Natural killer cell (primary cell): Measurements from ENCODE around the gene DOCK1. TPM values are rescaled to one million over a fixed set of nuclear protein-coding genes. Genes with fewer than 3 reads are reported as not detected.

Source experiments
- ATAC-seq, 3 donors: fragments of 150-1000 bp in 2 of 3; fragments of 200-7000 bp in 1 of 3; cut with Tn5 transposase; 1 replicate in 1 of 3; 2 replicates in 2 of 3; pipeline ENCODE4 v1.10.0; 2021; ENCODE audit warnings: mild to moderate bottlenecking in 2 of 3, moderate library complexity in 2 of 3
- DNase-seq, 2 donors: peaks; one replicate each; pipeline versions ENCODE4 v3.0.0 to v3.0.0-alpha.2; 2013 to 2021; ENCODE audit warnings: mixed read lengths in 1 of 2
- H3K27ac ChIP-seq: one replicate; pipeline ENCODE4 v1.5.1; 2013; ENCODE audit warnings: mild to moderate bottlenecking, low read length
- H3K27me3 ChIP-seq: one replicate; pipeline ENCODE4 v1.6.1; 2013; ENCODE audit warnings: low read length; ENCODE audit not compliant: control insufficient read depth, insufficient read depth
- H3K36me3 ChIP-seq: one replicate; pipeline ENCODE4 v1.6.1; 2013; ENCODE audit warnings: low read length; ENCODE audit not compliant: control insufficient read depth, insufficient read depth
- H3K4me1 ChIP-seq: one replicate; pipeline ENCODE4 v1.6.1; 2013; ENCODE audit warnings: low read length; ENCODE audit not compliant: control insufficient read depth, insufficient read depth
- H3K4me3 ChIP-seq: one replicate; pipeline ENCODE4 v1.5.1; 2013; ENCODE audit warnings: low read length
- H3K9me3 ChIP-seq: one replicate; pipeline ENCODE4 v1.6.1; 2013; ENCODE audit warnings: low read length; ENCODE audit not compliant: control insufficient read depth, insufficient read depth
- H3K27ac Mint-ChIP-seq, 2 donors: one replicate each; pipeline ENCODE4 v1.8.0; 2022; ENCODE audit warnings: mild to moderate bottlenecking in 2 of 2, mixed read lengths in 2 of 2, moderate library complexity in 1 of 2
- H3K27me3 Mint-ChIP-seq, 2 donors: one replicate each; pipeline ENCODE4 v1.8.0; 2022; ENCODE audit warnings: low read depth in 2 of 2, mixed read lengths in 2 of 2
- H3K36me3 Mint-ChIP-seq: one replicate; pipeline ENCODE4 v1.8.0; 2022; ENCODE audit warnings: mixed read lengths
- H3K4me1 Mint-ChIP-seq, 2 donors: one replicate each; pipeline ENCODE4 v1.8.0; 2022; ENCODE audit warnings: mixed read lengths in 2 of 2
- H3K4me3 Mint-ChIP-seq: one replicate; pipeline ENCODE4 v1.8.0; 2022; ENCODE audit warnings: mild to moderate bottlenecking, moderate library complexity, mixed read lengths
- H3K9me3 Mint-ChIP-seq, 2 donors: one replicate each; pipeline ENCODE4 v1.8.0; 2022; ENCODE audit warnings: mixed read lengths in 2 of 2
- CTCF ChIP-seq: fragments of 200-600 bp; IDR thresholded peaks from one replicate; pipeline ENCODE4 v1.8.0; 2022; ENCODE audit warnings: antibody characterized with exemption
- WGBS: methylation state at CpG from one replicate; pipeline ENCODE4 v1.1.7; 2013; ENCODE audit warnings: missing lambda C conversion rate; ENCODE audit not compliant: insufficient coverage; 5-methylcytosine and 5-hydroxymethylcytosine counted together
- intact Hi-C: fragments of 100-400 bp; cut with micrococcal nuclease; formaldehyde crosslinking; loops from one replicate; pipeline ENCODE4 v1.14.2; 2022
- total RNA-seq, 4 donors: library from RNA; stranded (reverse); fragments of 120-200 nt in 1 of 4; gene quantifications; one replicate each; pipeline versions ENCODE4 v1.2.3 to v1.2.4, GENCODE V29; 2013 to 2022

Gene DOCK1
- total RNA-seq, 3 donors from 2014 or later (not counting 1 experiment from before 2014, with no cell fraction given): 0.07 to 0.12 (median 0.08) TPM

- no peak for TF ChIP-seq CTCF
- H3K4me3 Mint-ChIP-seq: no peak overlapping the region
- intact Hi-C loops: no loop called here
- Histone ChIP-seq H3K27me3 (no peaks in the 10 kb centered on the region), H3K4me1 (no peaks in the 10 kb centered on the region), H3K27ac (no peak overlapping the region), H3K36me3 (no peaks in the 10 kb centered on the region), H3K4me3 (no peak overlapping the region), H3K9me3 (no peaks in the 10 kb centered on the region)
- peaks cover 2 to 3% of the 10 kb centered on the region in 2 donors for H3K9me3 Mint-ChIP-seq
- 96% methylated on average over 3 of the region's 4 CpGs for WGBS
- H3K27ac Mint-ChIP-seq: no peak overlapping the region
- DNase-seq: no peak
- H3K36me3 Mint-ChIP-seq: no peaks in the 10 kb centered on the region
- ATAC-seq: no peak
- H3K27me3 Mint-ChIP-seq: peaks cover 0 to 3% of the 10 kb centered on the region in 2 donors
- H3K4me1 Mint-ChIP-seq: no peaks in the 10 kb centered on the region
Measured at GRCh38 chr10:126921162-126921561, 15.9 kb downstream of the DOCK1 start.

GRCh38 chr10:126921974-126922525 is 16.8 kb downstream of the DOCK1 start:
- no peak for ATAC-seq
- Mint-ChIP-seq H3K36me3 (no peaks in the 10 kb centered on the region), H3K4me3 (no peak overlapping the region), H3K4me1 (no peaks in the 10 kb centered on the region), H3K9me3 (peaks cover 2 to 3% of the 10 kb centered on the region in 2 donors), H3K27ac (no peak overlapping the region), H3K27me3 (peaks cover 0 to 3% of the 10 kb centered on the region in 2 donors)
- no peak for DNase-seq
- TF ChIP-seq CTCF: no peak
- no peaks in the 10 kb centered on the region for H3K36me3 ChIP-seq
- no peaks in the 10 kb centered on the region for H3K9me3 ChIP-seq
- 93% methylated on average over 4 of the region's 4 CpGs for WGBS
- no peak overlapping the region for H3K27ac ChIP-seq
- no peaks in the 10 kb centered on the region for H3K4me1 ChIP-seq
- intact Hi-C loops: no loop called here
- no peak overlapping the region for H3K4me3 ChIP-seq
- no peaks in the 10 kb centered on the region for H3K27me3 ChIP-seq

GRCh38 chr10:126924180-126924914 is 19.1 kb downstream of the DOCK1 start:
- H3K4me1 Mint-ChIP-seq: no peaks in the 10 kb centered on the region
- Histone ChIP-seq H3K9me3 (no peaks in the 10 kb centered on the region), H3K4me3 (no peak overlapping the region), H3K4me1 (no peaks in the 10 kb centered on the region), H3K27me3 (no peaks in the 10 kb centered on the region), H3K27ac (no peak overlapping the region), H3K36me3 (no peaks in the 10 kb centered on the region)
- peaks cover 2 to 3% of the 10 kb centered on the region in 2 donors for H3K9me3 Mint-ChIP-seq
- 68% methylated on average over 6 of the region's 6 CpGs for WGBS
- no peaks in the 10 kb centered on the region for H3K36me3 Mint-ChIP-seq
- intact Hi-C loops: no loop called here
- no peak for TF ChIP-seq CTCF
- ATAC-seq: no peak
- no peak overlapping the region for H3K4me3 Mint-ChIP-seq
- no peak overlapping the region for H3K27ac Mint-ChIP-seq
- H3K27me3 Mint-ChIP-seq: peaks cover 0 to 6% of the 10 kb centered on the region in 2 donors
- no peak for DNase-seq
